A204.1 (cell line): Measurements from ENCODE around the gene GCG.

ENCODE experiments used
- FAIRE-seq: peaks from 2 replicates; lab custom pipeline; 2012; peaks lifted over from hg19 to GRCh38; lab: Jason Lieb, UNC

The GCG gene

GRCh38 chr2:162152147-162152546 lies at the start of gene GCG:
GCG (minus strand) TSS chr2:162152247; CDS start chr2:162149178, 3,069 bp downstream.
- FAIRE-seq: no peak

GRCh38 chr2:162200636-162201035 lies 48.6 kb upstream of the GCG start:
- no peak for FAIRE-seq

GRCh38 chr2:162199913-162200312 lies 47.9 kb upstream of the GCG start:
- FAIRE-seq: no peak

GRCh38 chr2:162198239-162198638 lies 46.2 kb upstream of the GCG start:
- FAIRE-seq: no peak

- FAIRE-seq: no peak
Measured at GRCh38 chr2:162197069-162197825, 45.2 kb upstream of the GCG start.

GRCh38 chr2:162196638-162197037 lies 44.6 kb upstream of the GCG start:
- no peak for FAIRE-seq

GRCh38 chr2:162188451-162188850 lies 36.4 kb upstream of the GCG start:
- FAIRE-seq: no peak

GRCh38 chr2:162185541-162186232 lies 33.6 kb upstream of the GCG start:
- FAIRE-seq: no peak

GRCh38 chr2:162184821-162185450 lies 32.9 kb upstream of the GCG start:
- FAIRE-seq: no peak

- no peak for FAIRE-seq
Measured at GRCh38 chr2:162184359-162184758, 32.3 kb upstream of the GCG start.

- FAIRE-seq: no peak
Measured at GRCh38 chr2:162182395-162182794, 30.3 kb upstream of the GCG start.

- FAIRE-seq: no peak
Measured at GRCh38 chr2:162177301-162177700, 25.3 kb upstream of the GCG start.

GRCh38 chr2:162175714-162176113 lies 23.7 kb upstream of the GCG start:
- FAIRE-seq: no peak

- FAIRE-seq: no peak
Measured at GRCh38 chr2:162174746-162175145, 22.7 kb upstream of the GCG start.

GRCh38 chr2:162172802-162173370 lies 20.8 kb upstream of the GCG start:
- FAIRE-seq: no peak

GRCh38 chr2:162166745-162167144 lies 14.7 kb upstream of the GCG start:
- FAIRE-seq: no peak

GRCh38 chr2:162166174-162166573 lies 14.1 kb upstream of the GCG start:
- FAIRE-seq: no peak

GRCh38 chr2:162164802-162165201 lies 12.8 kb upstream of the GCG start:
- no peak for FAIRE-seq

GRCh38 chr2:162159446-162159845 lies 7.4 kb upstream of the GCG start:
- FAIRE-seq: no peak

GRCh38 chr2:162156149-162156548 lies 4.1 kb upstream of the GCG start:
- FAIRE-seq: no peak

- FAIRE-seq: no peak
Measured at GRCh38 chr2:162155093-162155492, 3.0 kb upstream of the GCG start.

GRCh38 chr2:162153608-162154224 lies 1.7 kb upstream of the GCG start:
- no peak for FAIRE-seq

- FAIRE-seq: no peak
Measured at GRCh38 chr2:162149940-162150339, 2.1 kb downstream of the GCG start.
